ENCODE data around the gene CRISP2.
"Not testable (repeated sequence)": the region's sequence is repeated elsewhere in the genome, so short reads cannot be mapped to it uniquely, and the experiment has no call there.

The CRISP2 gene

GRCh38 chr6:49713346-49713745 lies at the start of gene CRISP2:
Gene CRISP2, minus strand, starts transcription at chr6:49713543. Its CDS starts 4,347 bp downstream, at chr6:49709196.
- Histone ChIP-seq H3K4me3 (ENCODE audit: low read length) (no peak within 1 kb of the TSS), H3K27me3 (ENCODE audit: control insufficient read depth, insufficient read depth, low read length) (no peaks in the 10 kb centered on the region)

GRCh38 chr6:49744259-49744658 lies 30.9 kb upstream of the CRISP2 start, which contains the start of gene CRISP3:
Gene CRISP3, minus strand, starts transcription at chr6:49744388. Its CDS starts 21 bp downstream, at chr6:49744367.
- Histone ChIP-seq H3K36me3 (ENCODE audit: control insufficient read depth, insufficient read depth, low read length) (no peaks in the 10 kb centered on the region), H3K27me3 (ENCODE audit: control insufficient read depth, insufficient read depth, low read length) (no peaks in the 10 kb centered on the region), H3K9me3 (ENCODE audit: control insufficient read depth, low read length) (no peaks in the 10 kb centered on the region), H3K4me3 (ENCODE audit: low read length) (no peak within 1 kb of the TSS), H3K4me1 (ENCODE audit: control insufficient read depth, insufficient read depth, low read length) (no peaks in the 10 kb centered on the region), H3K9ac (ENCODE audit: low read length) (no peak within 1 kb of the TSS)

More at GRCh38 chr6:49713346-49713745, at the start of gene CRISP2:
- H3K36me3 ChIP-seq (ENCODE audit: control insufficient read depth, insufficient read depth, low read length) = no peaks in the 10 kb centered on the region
- H3K9me3 ChIP-seq (ENCODE audit: control insufficient read depth, low read length) = no peaks in the 10 kb centered on the region
- no peak within 1 kb of the TSS for H3K9ac ChIP-seq (ENCODE audit: low read length)
- H3K4me1 ChIP-seq (ENCODE audit: control insufficient read depth, insufficient read depth, low read length) = no peaks in the 10 kb centered on the region

- no peaks in the 10 kb centered on the region for H3K4me1 ChIP-seq (ENCODE audit: control insufficient read depth, insufficient read depth, low read length)
- H3K9ac ChIP-seq (ENCODE audit: low read length) = no peak overlapping the region
- no peaks in the 10 kb centered on the region for H3K27me3 ChIP-seq (ENCODE audit: control insufficient read depth, insufficient read depth, low read length)
- no peak overlapping the region for H3K4me3 ChIP-seq (ENCODE audit: low read length)
- H3K9me3 ChIP-seq (ENCODE audit: control insufficient read depth, low read length) = no peaks in the 10 kb centered on the region
- H3K36me3 ChIP-seq (ENCODE audit: control insufficient read depth, insufficient read depth, low read length) = no peaks in the 10 kb centered on the region
Observed at GRCh38 chr6:49743429-49743828, 30.1 kb upstream of the CRISP2 start.

GRCh38 chr6:49739423-49739822 lies 26.1 kb upstream of the CRISP2 start:
- Histone ChIP-seq H3K9me3 (ENCODE audit: control insufficient read depth, low read length) (no peaks in the 10 kb centered on the region), H3K4me1 (ENCODE audit: control insufficient read depth, insufficient read depth, low read length) (no peaks in the 10 kb centered on the region), H3K4me3 (ENCODE audit: low read length) (no peak overlapping the region), H3K9ac (ENCODE audit: low read length) (no peak overlapping the region), H3K36me3 (ENCODE audit: control insufficient read depth, insufficient read depth, low read length) (no peaks in the 10 kb centered on the region), H3K27me3 (ENCODE audit: control insufficient read depth, insufficient read depth, low read length) (no peaks in the 10 kb centered on the region)

GRCh38 chr6:49736017-49736508 lies 22.7 kb upstream of the CRISP2 start:
- H3K9ac ChIP-seq (ENCODE audit: low read length) = no peak overlapping the region
- H3K4me1 ChIP-seq (ENCODE audit: control insufficient read depth, insufficient read depth, low read length) = no peaks in the 10 kb centered on the region
- no peaks in the 10 kb centered on the region for H3K27me3 ChIP-seq (ENCODE audit: control insufficient read depth, insufficient read depth, low read length)
- no peaks in the 10 kb centered on the region for H3K9me3 ChIP-seq (ENCODE audit: control insufficient read depth, low read length)
- no peaks in the 10 kb centered on the region for H3K36me3 ChIP-seq (ENCODE audit: control insufficient read depth, insufficient read depth, low read length)
- H3K4me3 ChIP-seq (ENCODE audit: low read length) = no peak overlapping the region

GRCh38 chr6:49733680-49734079 lies 20.3 kb upstream of the CRISP2 start:
- Histone ChIP-seq H3K4me1 (ENCODE audit: control insufficient read depth, insufficient read depth, low read length) (no peaks in the 10 kb centered on the region), H3K4me3 (ENCODE audit: low read length) (no peak overlapping the region), H3K27me3 (ENCODE audit: control insufficient read depth, insufficient read depth, low read length) (no peaks in the 10 kb centered on the region), H3K9me3 (ENCODE audit: control insufficient read depth, low read length) (no peaks in the 10 kb centered on the region), H3K9ac (ENCODE audit: low read length) (no peak overlapping the region), H3K36me3 (ENCODE audit: control insufficient read depth, insufficient read depth, low read length) (no peaks in the 10 kb centered on the region)

GRCh38 chr6:49732781-49733180 lies 19.4 kb upstream of the CRISP2 start:
- H3K36me3 ChIP-seq (ENCODE audit: control insufficient read depth, insufficient read depth, low read length) = no peaks in the 10 kb centered on the region
- H3K27me3 ChIP-seq (ENCODE audit: control insufficient read depth, insufficient read depth, low read length) = no peaks in the 10 kb centered on the region
- no peaks in the 10 kb centered on the region for H3K9me3 ChIP-seq (ENCODE audit: control insufficient read depth, low read length)
- no peaks in the 10 kb centered on the region for H3K4me1 ChIP-seq (ENCODE audit: control insufficient read depth, insufficient read depth, low read length)
- H3K9ac ChIP-seq (ENCODE audit: low read length) = no peak overlapping the region
- no peak overlapping the region for H3K4me3 ChIP-seq (ENCODE audit: low read length)

- Histone ChIP-seq H3K9ac (ENCODE audit: low read length) (no peak overlapping the region), H3K4me1 (ENCODE audit: control insufficient read depth, insufficient read depth, low read length) (no peaks in the 10 kb centered on the region), H3K9me3 (ENCODE audit: control insufficient read depth, low read length) (no peaks in the 10 kb centered on the region), H3K4me3 (ENCODE audit: low read length) (no peak overlapping the region), H3K36me3 (ENCODE audit: control insufficient read depth, insufficient read depth, low read length) (no peaks in the 10 kb centered on the region), H3K27me3 (ENCODE audit: control insufficient read depth, insufficient read depth, low read length) (no peaks in the 10 kb centered on the region)
Observed at GRCh38 chr6:49730251-49730650, 16.9 kb upstream of the CRISP2 start.

- H3K9ac ChIP-seq (ENCODE audit: low read length); H3K36me3 ChIP-seq (ENCODE audit: control insufficient read depth, insufficient read depth, low read length); H3K9me3 ChIP-seq (ENCODE audit: control insufficient read depth, low read length); H3K27me3 ChIP-seq (ENCODE audit: control insufficient read depth, insufficient read depth, low read length); H3K4me1 ChIP-seq (ENCODE audit: control insufficient read depth, insufficient read depth, low read length); H3K4me3 ChIP-seq (ENCODE audit: low read length): not testable (repeated sequence)
Observed at GRCh38 chr6:49723917-49724316, 10.6 kb upstream of the CRISP2 start.

- H3K9ac ChIP-seq (ENCODE audit: low read length) = no peak overlapping the region
- no peaks in the 10 kb centered on the region for H3K27me3 ChIP-seq (ENCODE audit: control insufficient read depth, insufficient read depth, low read length)
- no peaks in the 10 kb centered on the region for H3K36me3 ChIP-seq (ENCODE audit: control insufficient read depth, insufficient read depth, low read length)
- no peaks in the 10 kb centered on the region for H3K9me3 ChIP-seq (ENCODE audit: control insufficient read depth, low read length)
- no peaks in the 10 kb centered on the region for H3K4me1 ChIP-seq (ENCODE audit: control insufficient read depth, insufficient read depth, low read length)
- no peak overlapping the region for H3K4me3 ChIP-seq (ENCODE audit: low read length)
Observed at GRCh38 chr6:49721297-49721696, 8.0 kb upstream of the CRISP2 start.

- Histone ChIP-seq H3K4me3 (ENCODE audit: low read length) (no peak overlapping the region), H3K4me1 (ENCODE audit: control insufficient read depth, insufficient read depth, low read length) (no peaks in the 10 kb centered on the region), H3K36me3 (ENCODE audit: control insufficient read depth, insufficient read depth, low read length) (no peaks in the 10 kb centered on the region), H3K9me3 (ENCODE audit: control insufficient read depth, low read length) (no peaks in the 10 kb centered on the region), H3K9ac (ENCODE audit: low read length) (no peak overlapping the region), H3K27me3 (ENCODE audit: control insufficient read depth, insufficient read depth, low read length) (no peaks in the 10 kb centered on the region)
Observed at GRCh38 chr6:49720372-49720771, 7.0 kb upstream of the CRISP2 start.

GRCh38 chr6:49698478-49698877 lies 14.9 kb downstream of the CRISP2 start:
- H3K9ac ChIP-seq (ENCODE audit: low read length) = no peak overlapping the region
- H3K4me1 ChIP-seq (ENCODE audit: control insufficient read depth, insufficient read depth, low read length) = no peaks in the 10 kb centered on the region
- H3K4me3 ChIP-seq (ENCODE audit: low read length) = no peak overlapping the region
- no peaks in the 10 kb centered on the region for H3K36me3 ChIP-seq (ENCODE audit: control insufficient read depth, insufficient read depth, low read length)
- no peaks in the 10 kb centered on the region for H3K9me3 ChIP-seq (ENCODE audit: control insufficient read depth, low read length)
- H3K27me3 ChIP-seq (ENCODE audit: control insufficient read depth, insufficient read depth, low read length) = no peaks in the 10 kb centered on the region

- no peak overlapping the region for H3K9ac ChIP-seq (ENCODE audit: low read length)
Observed at GRCh38 chr6:49693512-49693911, 19.8 kb downstream of the CRISP2 start.

More at GRCh38 chr6:49693512-49693911, 19.8 kb downstream of the CRISP2 start:
- no peaks in the 10 kb centered on the region for H3K9me3 ChIP-seq (ENCODE audit: control insufficient read depth, low read length)
- no peaks in the 10 kb centered on the region for H3K36me3 ChIP-seq (ENCODE audit: control insufficient read depth, insufficient read depth, low read length)
- H3K4me1 ChIP-seq (ENCODE audit: control insufficient read depth, insufficient read depth, low read length) = no peaks in the 10 kb centered on the region
- no peak overlapping the region for H3K4me3 ChIP-seq (ENCODE audit: low read length)
- no peaks in the 10 kb centered on the region for H3K27me3 ChIP-seq (ENCODE audit: control insufficient read depth, insufficient read depth, low read length)
